ENCODE data around the gene FAM234A.

Gene FAM234A

DNA sequence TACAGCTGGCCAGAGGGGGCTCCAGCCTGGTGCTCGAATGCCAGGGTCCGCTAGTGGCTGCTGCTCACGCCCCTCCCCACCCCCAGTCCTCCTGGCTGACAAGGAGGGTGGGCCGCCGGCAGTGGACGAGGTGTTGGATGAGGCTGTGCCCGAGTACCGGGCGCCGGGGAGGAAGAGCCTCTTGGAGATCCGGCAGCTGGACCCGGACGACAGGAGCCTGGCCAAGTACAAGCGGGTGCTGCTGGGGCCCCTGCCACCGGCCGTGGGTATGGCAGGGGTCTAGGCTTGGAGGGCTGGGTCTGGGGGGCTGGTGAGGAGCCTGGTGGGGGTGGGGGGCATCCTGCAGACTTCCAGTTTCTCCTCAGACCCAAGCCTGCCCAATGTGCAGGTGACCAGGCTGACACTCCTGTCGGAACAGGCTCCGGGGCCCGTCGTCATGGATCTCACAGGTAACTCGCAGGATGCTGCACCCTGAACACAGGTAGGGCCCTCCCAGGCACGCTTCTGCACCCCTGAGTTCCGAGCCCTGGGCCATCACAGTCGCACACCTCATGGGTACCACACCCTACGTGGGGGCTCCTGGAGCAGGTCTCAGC lies 47.1 kb downstream of the FAM234A start:
- Histone ChIP-seq H3K9me3 (ENCODE audit: control insufficient read depth in 2 of 2, low read length in 2 of 2) (no peaks in the 10 kb centered on the region), H3K9ac (ENCODE audit: low read length in 2 of 2) (no peak overlapping the region), H3K27me3 (ENCODE audit: control insufficient read depth in 1 of 2, insufficient read depth in 2 of 2, low read length in 2 of 2) (peaks cover 6 to 23% of the 10 kb centered on the region in 2 donors), H3K27ac (ENCODE audit: low read length) (no peak overlapping the region), H3K4me3 (ENCODE audit: low read length in 2 of 2) (no peak overlapping the region), H3K36me3 (ENCODE audit: control insufficient read depth in 2 of 2, insufficient read depth in 2 of 2, low read length in 2 of 2) (peaks cover 0 to 2% of the 10 kb centered on the region in 2 donors), H3K4me1 (ENCODE audit: control insufficient read depth, insufficient read depth, low read length) (peaks cover 13% of the 10 kb centered on the region)

DNA sequence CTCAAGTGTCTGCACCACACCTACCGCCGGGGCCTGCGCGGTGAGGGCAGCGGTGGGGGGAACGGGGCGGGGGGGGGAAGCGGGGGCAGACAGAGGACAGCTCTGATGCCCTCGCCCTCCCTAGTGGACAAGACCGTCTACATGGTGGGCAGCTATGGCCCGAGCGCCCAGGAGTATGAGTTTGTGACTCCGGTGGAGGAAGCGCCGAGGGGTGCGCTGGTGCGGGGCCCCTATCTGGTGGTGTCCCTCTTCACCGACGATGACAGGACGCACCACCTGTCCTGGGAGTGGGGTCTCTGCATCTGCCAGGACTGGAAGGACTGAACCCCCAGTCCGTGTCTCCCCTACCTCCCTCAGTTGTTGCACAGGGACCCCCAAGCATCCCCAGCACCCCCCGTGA lies 47.9 kb downstream of the FAM234A start:
- H3K4me3 ChIP-seq (ENCODE audit: low read length in 2 of 2): no peak overlapping the region

DNA sequence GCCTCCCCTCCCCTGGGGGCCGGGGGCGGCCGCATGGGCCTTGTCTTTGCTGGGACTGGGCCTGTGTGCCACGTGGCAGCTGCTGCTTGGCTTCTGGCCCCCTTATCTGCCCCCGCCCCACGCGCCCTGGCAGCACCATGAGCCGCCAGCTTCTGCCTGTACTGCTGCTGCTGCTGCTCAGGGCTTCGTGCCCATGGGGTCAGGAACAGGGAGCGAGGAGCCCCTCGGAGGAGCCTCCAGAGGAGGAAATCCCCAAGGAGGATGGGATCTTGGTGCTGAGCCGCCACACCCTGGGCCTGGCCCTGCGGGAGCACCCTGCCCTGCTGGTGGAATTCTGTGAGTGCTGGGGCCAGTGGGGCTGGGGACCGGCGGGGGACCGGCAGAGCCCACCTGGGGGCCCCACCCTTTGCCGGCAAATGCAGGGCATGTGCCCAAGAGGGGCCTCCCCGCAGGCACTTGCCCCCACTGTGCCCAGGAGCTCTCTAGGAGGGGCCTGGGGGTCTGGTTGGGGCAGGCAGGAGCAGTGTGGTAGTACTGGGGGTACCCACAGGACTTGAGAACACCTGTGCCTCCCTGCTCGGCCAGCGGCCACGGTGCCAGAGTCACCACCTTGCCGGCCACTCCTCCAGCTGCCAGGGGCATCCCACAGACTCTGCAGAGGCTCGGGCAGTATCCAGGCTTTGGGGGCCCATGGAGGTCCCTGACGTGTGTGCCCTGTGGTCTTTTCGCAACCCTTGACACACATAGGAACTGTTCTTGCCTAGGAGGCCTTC lies 48.6 kb downstream of the FAM234A start, which contains the start of gene PDIA2:
Gene PDIA2, plus strand, starts transcription at position 132 of the 773 bp plus-strand sequence. Its CDS starts 6 bp downstream, at position 138.
- Histone ChIP-seq H3K36me3 (ENCODE audit: control insufficient read depth in 2 of 2, insufficient read depth in 2 of 2, low read length in 2 of 2) (peaks cover 0 to 3% of the 10 kb centered on the region in 2 donors), H3K27me3 (ENCODE audit: control insufficient read depth in 1 of 2, insufficient read depth in 2 of 2, low read length in 2 of 2) (peaks cover 6 to 23% of the 10 kb centered on the region in 2 donors), H3K27ac (ENCODE audit: low read length) (no peak within 1 kb of the TSS), H3K4me3 (ENCODE audit: low read length in 2 of 2) (no peak within 1 kb of the TSS), H3K4me1 (ENCODE audit: control insufficient read depth, insufficient read depth, low read length) (peaks cover 13% of the 10 kb centered on the region), H3K9ac (ENCODE audit: low read length in 2 of 2) (no peak within 1 kb of the TSS), H3K9me3 (ENCODE audit: control insufficient read depth in 2 of 2, low read length in 2 of 2) (no peaks in the 10 kb centered on the region)

More for the DNA sequence above, 47.9 kb downstream of the FAM234A start:
- Histone ChIP-seq H3K27ac (ENCODE audit: low read length) (no peak overlapping the region), H3K27me3 (ENCODE audit: control insufficient read depth in 1 of 2, insufficient read depth in 2 of 2, low read length in 2 of 2) (peaks cover 6 to 23% of the 10 kb centered on the region in 2 donors), H3K9ac (ENCODE audit: low read length in 2 of 2) (no peak overlapping the region), H3K9me3 (ENCODE audit: control insufficient read depth in 2 of 2, low read length in 2 of 2) (no peaks in the 10 kb centered on the region), H3K36me3 (ENCODE audit: control insufficient read depth in 2 of 2, insufficient read depth in 2 of 2, low read length in 2 of 2) (peaks cover 0 to 2% of the 10 kb centered on the region in 2 donors), H3K4me1 (ENCODE audit: control insufficient read depth, insufficient read depth, low read length) (peaks cover 13% of the 10 kb centered on the region)

DNA sequence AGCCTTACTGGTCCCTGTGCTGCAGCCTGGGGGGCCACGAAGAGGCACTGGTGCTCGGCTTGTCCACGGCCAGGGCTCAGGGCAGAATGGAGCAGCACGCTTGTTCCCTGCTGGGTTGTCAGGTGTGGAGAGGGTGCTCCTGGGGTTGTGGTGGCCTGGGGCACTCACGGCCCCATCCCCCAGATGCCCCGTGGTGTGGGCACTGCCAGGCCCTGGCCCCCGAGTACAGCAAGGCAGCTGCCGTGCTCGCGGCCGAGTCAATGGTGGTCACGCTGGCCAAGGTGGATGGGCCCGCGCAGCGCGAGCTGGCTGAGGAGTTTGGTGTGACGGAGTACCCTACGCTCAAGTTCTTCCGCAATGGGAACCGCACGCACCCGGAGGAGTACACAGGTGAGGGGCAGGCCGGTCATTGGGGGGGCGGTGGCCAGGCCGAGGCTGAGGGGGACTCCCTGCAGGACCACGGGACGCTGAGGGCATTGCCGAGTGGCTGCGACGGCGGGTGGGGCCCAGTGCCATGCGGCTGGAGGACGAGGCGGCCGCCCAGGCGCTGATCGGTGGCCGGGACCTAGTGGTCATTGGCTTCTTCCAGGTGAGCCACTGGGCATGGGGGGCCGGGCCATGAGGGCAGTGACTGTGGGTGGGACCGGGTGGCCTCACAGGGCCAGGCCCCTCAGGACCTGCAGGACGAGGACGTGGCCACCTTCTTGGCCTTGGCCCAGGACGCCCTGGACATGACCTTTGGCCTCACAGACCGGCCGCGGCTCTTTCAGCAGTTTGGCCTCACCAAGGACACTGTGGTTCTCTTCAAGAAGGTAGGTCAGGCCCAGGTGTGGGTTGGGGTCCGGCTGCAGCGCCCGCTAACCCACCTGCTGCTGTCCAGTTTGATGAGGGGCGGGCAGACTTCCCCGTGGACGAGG lies 49.8 kb downstream of the FAM234A start:
- no peak overlapping the region for H3K9ac ChIP-seq (ENCODE audit: low read length in 2 of 2)
- H3K36me3 ChIP-seq (ENCODE audit: control insufficient read depth in 2 of 2, insufficient read depth in 2 of 2, low read length in 2 of 2): peaks cover 0 to 5% of the 10 kb centered on the region in 2 donors
- no peak overlapping the region for H3K4me3 ChIP-seq (ENCODE audit: low read length in 2 of 2)
- H3K27me3 ChIP-seq (ENCODE audit: control insufficient read depth in 1 of 2, insufficient read depth in 2 of 2, low read length in 2 of 2): peaks cover 6 to 20% of the 10 kb centered on the region in 2 donors
- no peak overlapping the region for H3K27ac ChIP-seq (ENCODE audit: low read length)
- peaks cover 13% of the 10 kb centered on the region for H3K4me1 ChIP-seq (ENCODE audit: control insufficient read depth, insufficient read depth, low read length)
- no peaks in the 10 kb centered on the region for H3K9me3 ChIP-seq (ENCODE audit: control insufficient read depth in 2 of 2, low read length in 2 of 2)

DNA sequence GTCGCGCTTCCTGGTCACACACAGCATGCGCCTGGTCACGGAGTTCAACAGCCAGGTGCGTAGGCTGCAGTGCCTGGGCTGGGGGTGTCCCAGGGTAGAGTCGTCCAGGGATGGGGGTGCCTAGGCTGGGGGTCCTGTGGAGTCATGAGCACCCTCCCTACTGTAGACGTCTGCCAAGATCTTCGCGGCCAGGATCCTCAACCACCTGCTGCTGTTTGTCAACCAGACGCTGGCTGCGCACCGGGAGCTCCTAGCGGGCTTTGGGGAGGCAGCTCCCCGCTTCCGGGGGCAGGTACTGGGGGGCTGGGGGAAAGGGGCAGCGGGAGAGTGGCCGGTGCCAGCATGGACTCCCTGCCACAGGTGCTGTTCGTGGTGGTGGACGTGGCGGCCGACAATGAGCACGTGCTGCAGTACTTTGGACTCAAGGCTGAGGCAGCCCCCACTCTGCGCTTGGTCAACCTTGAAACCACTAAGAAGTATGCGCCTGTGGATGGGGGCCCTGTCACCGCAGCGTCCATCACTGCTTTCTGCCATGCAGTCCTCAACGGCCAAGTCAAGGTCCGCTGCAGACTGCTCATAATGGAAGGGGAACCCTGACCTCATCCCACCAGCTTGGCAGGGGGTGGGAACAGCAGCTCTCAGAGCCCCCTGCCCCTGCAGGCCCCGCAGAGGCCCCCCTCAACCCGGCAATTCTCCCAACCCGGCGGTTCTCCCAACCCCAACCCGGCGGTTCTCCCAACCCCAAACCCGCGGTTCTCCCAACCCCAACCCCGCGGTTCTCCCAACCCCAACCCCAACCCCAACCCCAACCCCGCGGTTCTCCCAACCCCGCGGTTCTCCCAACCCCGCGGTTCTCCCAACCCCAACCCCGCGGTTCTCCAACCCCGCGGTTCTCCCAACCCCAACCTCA lies 50.8 kb downstream of the FAM234A start:
- Histone ChIP-seq H3K36me3 (ENCODE audit: control insufficient read depth in 2 of 2, insufficient read depth in 2 of 2, low read length in 2 of 2) (peaks cover 3 to 8% of the 10 kb centered on the region in 2 donors), H3K27ac (ENCODE audit: low read length) (no peak overlapping the region), H3K9ac (ENCODE audit: low read length in 2 of 2) (no peak overlapping the region), H3K27me3 (ENCODE audit: control insufficient read depth in 1 of 2, insufficient read depth in 2 of 2, low read length in 2 of 2) (peaks cover 4 to 16% of the 10 kb centered on the region in 2 donors), H3K9me3 (ENCODE audit: control insufficient read depth in 2 of 2, low read length in 2 of 2) (no peaks in the 10 kb centered on the region), H3K4me3 (ENCODE audit: low read length in 2 of 2) (no peak overlapping the region), H3K4me1 (ENCODE audit: control insufficient read depth, insufficient read depth, low read length) (peaks cover 9% of the 10 kb centered on the region)

DNA sequence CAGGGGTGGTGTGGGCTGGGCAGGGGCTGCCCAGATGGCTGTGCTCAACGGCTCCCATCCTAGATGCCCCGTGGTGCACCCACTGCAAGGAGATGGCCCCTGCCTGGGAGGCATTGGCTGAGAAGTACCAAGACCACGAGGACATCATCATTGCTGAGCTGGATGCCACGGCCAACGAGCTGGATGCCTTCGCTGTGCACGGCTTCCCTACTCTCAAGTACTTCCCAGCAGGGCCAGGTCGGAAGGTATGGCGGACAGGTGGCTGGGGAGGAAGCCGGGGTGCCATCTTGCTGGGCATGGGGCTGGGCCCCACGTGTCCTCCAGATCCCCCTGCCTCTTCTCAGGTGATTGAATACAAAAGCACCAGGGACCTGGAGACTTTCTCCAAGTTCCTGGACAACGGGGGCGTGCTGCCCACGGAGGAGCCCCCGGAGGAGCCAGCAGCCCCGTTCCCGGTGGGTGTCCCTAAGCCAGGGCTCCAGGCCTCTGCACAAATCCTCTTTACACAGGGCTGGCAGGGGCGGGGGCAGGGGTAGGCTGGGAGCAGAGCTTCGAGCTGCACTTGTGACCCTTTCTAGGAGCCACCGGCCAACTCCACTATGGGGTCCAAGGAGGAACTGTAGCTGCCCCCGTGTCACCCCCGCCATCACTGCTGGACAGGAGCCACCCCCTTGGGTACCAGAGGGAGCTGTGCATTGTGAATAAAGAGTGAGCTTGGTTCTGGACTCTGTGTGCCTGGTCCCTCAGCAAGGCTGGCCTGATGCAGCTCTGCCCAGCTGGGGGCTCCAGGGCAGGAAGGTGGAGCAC lies 52.1 kb downstream of the FAM234A start:
- Histone ChIP-seq H3K4me1 (ENCODE audit: control insufficient read depth, insufficient read depth, low read length) (no peaks in the 10 kb centered on the region), H3K27me3 (ENCODE audit: control insufficient read depth in 1 of 2, insufficient read depth in 2 of 2, low read length in 2 of 2) (peaks cover 3 to 4% of the 10 kb centered on the region in 2 donors), H3K4me3 (ENCODE audit: low read length in 2 of 2) (no peak overlapping the region), H3K27ac (ENCODE audit: low read length) (no peak overlapping the region), H3K36me3 (ENCODE audit: control insufficient read depth in 2 of 2, insufficient read depth in 2 of 2, low read length in 2 of 2) (peaks cover 10% of the 10 kb centered on the region in 2 donors), H3K9me3 (ENCODE audit: control insufficient read depth in 2 of 2, low read length in 2 of 2) (no peaks in the 10 kb centered on the region), H3K9ac (ENCODE audit: low read length in 2 of 2) (no peak overlapping the region)

DNA sequence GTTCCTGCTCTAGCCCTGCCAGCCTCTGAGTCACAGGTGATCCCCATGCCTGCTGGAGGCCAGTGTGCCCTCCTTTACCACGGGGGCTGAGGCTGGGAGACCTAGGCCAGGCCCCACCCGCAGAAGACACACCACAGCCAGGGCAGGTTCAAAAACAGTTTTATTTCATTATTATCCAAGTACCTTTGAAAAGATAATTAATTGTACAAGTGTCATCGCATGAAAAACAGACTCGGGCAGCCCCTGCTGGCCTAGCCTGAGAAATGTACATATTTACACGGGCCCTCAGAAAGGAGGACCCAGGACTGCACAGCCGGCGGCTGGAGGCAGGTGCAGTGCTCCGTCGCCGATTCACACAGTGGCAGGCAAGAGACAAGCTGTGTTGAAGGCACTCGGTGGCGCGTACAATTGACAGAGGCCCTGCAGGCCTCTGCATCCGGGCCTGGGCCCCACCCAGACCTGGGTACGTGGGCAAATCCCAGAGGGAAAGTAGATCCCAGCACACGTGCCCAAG lies 52.7 kb downstream of the FAM234A start:
- no peaks in the 10 kb centered on the region for H3K4me1 ChIP-seq (ENCODE audit: control insufficient read depth, insufficient read depth, low read length)
- H3K36me3 ChIP-seq (ENCODE audit: control insufficient read depth in 2 of 2, insufficient read depth in 2 of 2, low read length in 2 of 2): peaks cover 10 to 12% of the 10 kb centered on the region in 2 donors
- H3K27ac ChIP-seq (ENCODE audit: low read length): no peak overlapping the region
- H3K27me3 ChIP-seq (ENCODE audit: control insufficient read depth in 1 of 2, insufficient read depth in 2 of 2, low read length in 2 of 2): no peaks in the 10 kb centered on the region
- H3K9me3 ChIP-seq (ENCODE audit: control insufficient read depth in 2 of 2, low read length in 2 of 2): no peaks in the 10 kb centered on the region
- H3K9ac ChIP-seq (ENCODE audit: low read length in 2 of 2): no peak overlapping the region
- H3K4me3 ChIP-seq (ENCODE audit: low read length in 2 of 2): no peak overlapping the region

DNA sequence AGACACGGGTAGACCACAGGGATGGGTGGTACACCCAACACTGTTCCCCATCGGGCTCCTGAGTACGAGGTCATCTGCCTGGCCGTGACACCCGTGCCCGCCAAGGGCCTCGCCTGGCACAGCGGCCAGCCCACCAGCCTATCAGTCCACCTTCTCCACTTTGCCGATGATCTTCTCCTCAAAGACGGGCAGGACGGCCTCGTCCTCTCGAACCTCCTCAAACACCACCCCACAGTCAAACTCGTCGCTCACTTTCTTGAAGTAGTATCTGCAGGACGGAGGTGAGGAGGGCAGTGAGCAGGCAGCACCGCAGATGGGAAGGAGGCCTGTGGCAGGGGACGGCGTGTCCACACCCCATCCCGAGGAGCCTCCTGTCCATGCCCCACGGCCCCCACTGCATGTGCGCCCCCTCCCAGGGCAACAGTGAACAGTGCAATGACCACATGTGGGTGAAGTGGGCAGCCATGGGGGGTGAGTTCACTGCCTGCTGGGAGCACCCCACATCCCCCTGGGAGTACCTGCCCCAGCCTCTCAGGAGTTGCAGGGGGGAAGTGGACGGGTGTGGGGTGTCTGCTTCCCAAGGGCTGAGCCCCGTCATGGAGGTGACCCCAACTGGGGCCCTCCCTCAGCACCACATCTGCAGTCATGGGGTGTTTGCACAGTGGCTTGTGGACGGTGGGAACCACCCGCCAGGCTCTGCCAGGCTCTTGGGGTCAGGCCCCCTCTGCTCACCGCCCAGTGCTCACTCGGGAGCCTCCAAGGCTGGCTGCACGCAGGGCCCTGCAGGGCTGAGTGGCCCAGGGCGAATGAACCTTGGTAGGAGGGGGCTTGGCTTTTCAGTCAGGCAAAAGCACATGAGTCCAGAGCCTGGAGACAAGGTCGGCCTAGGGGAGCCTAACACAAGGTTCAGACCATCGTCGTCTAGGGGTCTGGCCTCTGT lies 53.6 kb downstream of the FAM234A start:
- H3K36me3 ChIP-seq (ENCODE audit: control insufficient read depth in 2 of 2, insufficient read depth in 2 of 2, low read length in 2 of 2): peaks cover 10 to 17% of the 10 kb centered on the region in 2 donors

More for the DNA sequence above, 53.6 kb downstream of the FAM234A start:
- Histone ChIP-seq H3K9ac (ENCODE audit: low read length in 2 of 2) (no peak overlapping the region), H3K4me1 (ENCODE audit: control insufficient read depth, insufficient read depth, low read length) (no peaks in the 10 kb centered on the region), H3K27me3 (ENCODE audit: control insufficient read depth in 1 of 2, insufficient read depth in 2 of 2, low read length in 2 of 2) (no peaks in the 10 kb centered on the region), H3K27ac (ENCODE audit: low read length) (no peak overlapping the region), H3K4me3 (ENCODE audit: low read length in 2 of 2) (no peak overlapping the region), H3K9me3 (ENCODE audit: control insufficient read depth in 2 of 2, low read length in 2 of 2) (no peaks in the 10 kb centered on the region)
